Astrocyte (in vitro differentiated cells and primary cell): ENCODE data around the gene ZNF670. TPM values are rescaled to one million over a fixed set of nuclear protein-coding genes. Genes with fewer than 3 reads are reported as not detected.

ENCODE experiments used
- DNase-seq: peaks from one replicate; pipeline ENCODE4 v3.0.0-alpha.2; 2010; ENCODE audit warnings: low read depth
- FAIRE-seq: peaks from 2 replicates; lab custom pipeline; 2011; peaks lifted over from hg19 to GRCh38; lab: Jason Lieb, UNC
- H2AFZ ChIP-seq: 2 replicates; pipeline ENCODE4 v1.6.0; 2012; ENCODE audit warnings: low read depth, low read length, inconsistent platforms
- H3K27ac ChIP-seq: 2 replicates; pipeline ENCODE4 v1.5.1; 2011; ENCODE audit warnings: low read depth, low read length, inconsistent platforms
- H3K27me3 ChIP-seq: 2 replicates; pipeline ENCODE4 v1.6.0; 2011; ENCODE audit warnings: low read length, inconsistent platforms; ENCODE audit not compliant: insufficient read depth
- H3K36me3 ChIP-seq: 2 replicates; pipeline ENCODE4 v1.5.1; 2011; ENCODE audit warnings: low read length, inconsistent platforms; ENCODE audit not compliant: insufficient read depth
- H3K4me1 ChIP-seq: 2 replicates; pipeline ENCODE4 v1.5.1; 2011; ENCODE audit warnings: low read length, inconsistent platforms; ENCODE audit not compliant: insufficient read depth
- H3K4me2 ChIP-seq: 2 replicates; pipeline ENCODE4 v1.6.0; 2012; ENCODE audit warnings: low read length, inconsistent platforms
- H3K4me3 ChIP-seq: 2 replicates; pipeline ENCODE4 v1.5.1; 2011; ENCODE audit warnings: low read depth, mild to moderate bottlenecking, low read length, inconsistent platforms; ENCODE audit not compliant: insufficient read depth
- H3K79me2 ChIP-seq: 2 replicates; pipeline ENCODE4 v1.6.0; 2012; ENCODE audit warnings: mild to moderate bottlenecking, low read length, inconsistent platforms; ENCODE audit not compliant: insufficient read depth
- H3K9ac ChIP-seq: 2 replicates; pipeline ENCODE4 v1.6.0; 2012; ENCODE audit warnings: mild to moderate bottlenecking, low read length, inconsistent platforms
- H3K9me3 ChIP-seq: 2 replicates; pipeline ENCODE4 v1.5.1; 2012; ENCODE audit warnings: low read depth, mild to moderate bottlenecking, low read length, inconsistent platforms; ENCODE audit not compliant: insufficient read depth
- H4K20me1 ChIP-seq: 2 replicates; pipeline ENCODE4 v1.6.0; 2012; ENCODE audit warnings: low read length, inconsistent platforms; ENCODE audit not compliant: insufficient read depth
- H3K27ac Mint-ChIP-seq: one replicate; pipeline ENCODE4 v1.8.0; 2021; ENCODE audit warnings: mild to moderate bottlenecking, mixed read lengths; ENCODE audit not compliant: unreplicated experiment
- H3K27me3 Mint-ChIP-seq: one replicate; pipeline ENCODE4 v1.8.0; 2021; ENCODE audit warnings: low read depth, mixed read lengths; ENCODE audit not compliant: unreplicated experiment
- H3K36me3 Mint-ChIP-seq: one replicate; pipeline ENCODE4 v1.8.0; 2021; ENCODE audit warnings: low read depth, mixed read lengths; ENCODE audit not compliant: unreplicated experiment
- H3K4me1 Mint-ChIP-seq: one replicate; pipeline ENCODE4 v1.8.0; 2021; ENCODE audit warnings: low read depth, mixed read lengths; ENCODE audit not compliant: unreplicated experiment
- H3K4me3 Mint-ChIP-seq: one replicate; pipeline ENCODE4 v1.8.0; 2021; ENCODE audit warnings: mild to moderate bottlenecking, moderate library complexity, mixed read lengths; ENCODE audit not compliant: unreplicated experiment
- H3K9me3 Mint-ChIP-seq: one replicate; pipeline ENCODE4 v1.8.0; 2021; ENCODE audit warnings: mild to moderate bottlenecking, mixed read lengths; ENCODE audit not compliant: unreplicated experiment
- EZH2 ChIP-seq: IDR thresholded peaks from 2 replicates; pipeline ENCODE4 v1.6.1; 2012; ENCODE audit warnings: mild to moderate bottlenecking, low read length, inconsistent platforms; ENCODE audit not compliant: insufficient read depth
- total RNA-seq: library from RNA; stranded (reverse); gene quantifications from 2 replicates; pipeline ENCODE4 v1.2.1, GENCODE V29; 2021
- TF ChIP-seq, protein P1 (sequence below): IDR thresholded peaks from 2 replicates; pipeline ENCODE4 v1.5.1; 2011; ENCODE audit warnings: low read depth, mild to moderate bottlenecking, inconsistent platforms, low read length, moderate library complexity; ENCODE audit not compliant: insufficient read depth

Gene ZNF670
- total RNA-seq, 1 donor from 2014 or later = 4.0 TPM

DNA sequence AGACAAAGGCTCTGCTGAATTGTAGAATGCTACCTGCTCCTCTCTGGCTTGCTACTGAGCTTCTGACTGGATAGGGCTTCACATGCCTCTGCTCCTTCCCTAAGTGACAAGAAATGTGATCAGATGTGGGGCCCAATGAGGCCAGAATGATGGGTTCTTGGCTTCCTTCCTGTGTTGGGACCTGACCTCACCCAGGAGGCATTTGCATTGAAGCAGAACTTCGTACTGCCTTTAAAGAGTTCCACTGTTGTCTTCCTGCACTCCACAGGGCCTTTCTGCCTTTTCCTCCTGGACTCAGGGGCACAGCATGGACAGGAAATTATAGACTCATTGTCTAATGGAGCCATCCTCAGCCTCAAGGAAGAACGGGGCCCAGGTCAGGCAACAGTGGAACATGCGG, 14.3 kb downstream of the ZNF670 start:
- Mint-ChIP-seq H3K4me3 (no peak overlapping the region), H3K4me1 (no peaks in the 10 kb centered on the region), H3K36me3 (peaks cover 13% of the 10 kb centered on the region), H3K9me3 (peaks cover 13% of the 10 kb centered on the region), H3K27me3 (no peaks in the 10 kb centered on the region), H3K27ac (no peak overlapping the region)
- FAIRE-seq (no peak), DNase-seq (no peak)
- TF ChIP-seq EZH2 = no peak
- TF ChIP-seq, protein P1, sequence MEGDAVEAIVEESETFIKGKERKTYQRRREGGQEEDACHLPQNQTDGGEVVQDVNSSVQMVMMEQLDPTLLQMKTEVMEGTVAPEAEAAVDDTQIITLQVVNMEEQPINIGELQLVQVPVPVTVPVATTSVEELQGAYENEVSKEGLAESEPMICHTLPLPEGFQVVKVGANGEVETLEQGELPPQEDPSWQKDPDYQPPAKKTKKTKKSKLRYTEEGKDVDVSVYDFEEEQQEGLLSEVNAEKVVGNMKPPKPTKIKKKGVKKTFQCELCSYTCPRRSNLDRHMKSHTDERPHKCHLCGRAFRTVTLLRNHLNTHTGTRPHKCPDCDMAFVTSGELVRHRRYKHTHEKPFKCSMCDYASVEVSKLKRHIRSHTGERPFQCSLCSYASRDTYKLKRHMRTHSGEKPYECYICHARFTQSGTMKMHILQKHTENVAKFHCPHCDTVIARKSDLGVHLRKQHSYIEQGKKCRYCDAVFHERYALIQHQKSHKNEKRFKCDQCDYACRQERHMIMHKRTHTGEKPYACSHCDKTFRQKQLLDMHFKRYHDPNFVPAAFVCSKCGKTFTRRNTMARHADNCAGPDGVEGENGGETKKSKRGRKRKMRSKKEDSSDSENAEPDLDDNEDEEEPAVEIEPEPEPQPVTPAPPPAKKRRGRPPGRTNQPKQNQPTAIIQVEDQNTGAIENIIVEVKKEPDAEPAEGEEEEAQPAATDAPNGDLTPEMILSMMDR = no peak
- Histone ChIP-seq H3K36me3 (no peaks in the 10 kb centered on the region), H2AFZ (no peak overlapping the region), H3K27ac (no peak overlapping the region), H3K27me3 (no peaks in the 10 kb centered on the region), H4K20me1 (peaks cover 4% of the 10 kb centered on the region), H3K4me1 (no peaks in the 10 kb centered on the region), H3K9ac (no peak overlapping the region), H3K9me3 (no peaks in the 10 kb centered on the region), H3K4me2 (no peak overlapping the region), H3K79me2 (peaks cover 63% of the 10 kb centered on the region), H3K4me3 (no peak overlapping the region)

- peaks cover 11% of the 10 kb centered on the region for H3K36me3 Mint-ChIP-seq
- Histone ChIP-seq H3K27me3 (no peaks in the 10 kb centered on the region), H3K36me3 (no peaks in the 10 kb centered on the region), H3K27ac (no peak overlapping the region), H3K4me3 (no peak overlapping the region), H3K9me3 (no peaks in the 10 kb centered on the region), H3K4me2 (no peak overlapping the region), H4K20me1 (no peaks in the 10 kb centered on the region), H3K79me2 (peaks cover 68% of the 10 kb centered on the region), H2AFZ (no peak overlapping the region), H3K9ac (no peak overlapping the region), H3K4me1 (no peaks in the 10 kb centered on the region)
- no peak overlapping the region for H3K27ac Mint-ChIP-seq
- no peak for TF ChIP-seq EZH2
- TF ChIP-seq, protein P1 = no peak
- H3K4me1 Mint-ChIP-seq = no peaks in the 10 kb centered on the region
- FAIRE-seq (no peak), DNase-seq (no peak)
- H3K27me3 Mint-ChIP-seq = no peaks in the 10 kb centered on the region
- peaks cover 14% of the 10 kb centered on the region for H3K9me3 Mint-ChIP-seq
- H3K4me3 Mint-ChIP-seq = no peak overlapping the region
Observed at GRCh38 chr1:247060771-247061170, 17.8 kb downstream of the ZNF670 start.

DNA sequence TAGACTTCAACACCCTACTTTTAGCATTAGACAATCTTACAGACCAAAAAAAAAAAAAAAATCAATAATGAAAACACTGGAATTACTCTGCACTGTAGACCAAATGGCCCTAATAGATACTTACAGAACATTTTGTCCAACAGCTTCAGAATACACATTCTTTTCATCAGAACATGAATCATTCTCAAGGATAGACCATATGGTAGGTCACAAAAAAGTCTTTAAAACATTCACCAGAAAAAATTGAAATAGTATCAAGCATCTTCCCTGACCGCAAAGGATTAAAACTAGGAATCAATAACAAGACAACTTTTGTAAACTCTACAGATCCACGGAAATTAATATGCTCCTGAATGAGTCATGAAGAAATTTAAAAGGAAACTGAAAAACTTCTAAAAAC, 22.5 kb downstream of the ZNF670 start:
- H3K27me3 Mint-ChIP-seq = no peaks in the 10 kb centered on the region
- no peaks in the 10 kb centered on the region for H3K27me3 ChIP-seq
- H3K9me3 ChIP-seq = peaks cover 4% of the 10 kb centered on the region
- H3K4me1 Mint-ChIP-seq = no peaks in the 10 kb centered on the region
- H3K4me1 ChIP-seq = no peaks in the 10 kb centered on the region
- peaks cover 30% of the 10 kb centered on the region for H3K9me3 Mint-ChIP-seq
- DNase-seq = no peak
- H3K79me2 ChIP-seq = peaks cover 59% of the 10 kb centered on the region
- H3K9ac ChIP-seq = no peak overlapping the region
- no peak overlapping the region for H3K4me3 Mint-ChIP-seq
- TF ChIP-seq, protein P1 = no peak
- no peak for TF ChIP-seq EZH2
- H3K27ac ChIP-seq = no peak overlapping the region
- H3K27ac Mint-ChIP-seq = no peak overlapping the region
- H3K36me3 ChIP-seq = no peaks in the 10 kb centered on the region
- no peak overlapping the region for H3K4me2 ChIP-seq
- H2AFZ ChIP-seq = no peak overlapping the region
- no peaks in the 10 kb centered on the region for H4K20me1 ChIP-seq
- peaks cover 16% of the 10 kb centered on the region for H3K36me3 Mint-ChIP-seq
- H3K4me3 ChIP-seq = no peak overlapping the region
- FAIRE-seq = no peak
